Body of pancreas (tissue), 4 donors: Measurements from ENCODE around the gene MRTFA.

Experiments used
- POLR2A ChIP-seq, 3 donors: fragments of 450-650 bp; IDR thresholded peaks; one replicate each; pipeline ENCODE4 v1.6.1; 2016; ENCODE audit warnings: antibody characterized with exemption in 3 of 3, mild to moderate bottlenecking in 2 of 3
- TF ChIP-seq, protein P1 (sequence below), 7 experiments: fragments of 450-650 bp in 4 of 7; fragments of 200-600 bp in 3 of 7; sonication (generic) in 3 of 7; IDR thresholded peaks; one replicate each; pipeline ENCODE4 v1.5.1; 2016 to 2019; ENCODE audit warnings: antibody characterized with exemption in 7 of 7

- TF ChIP-seq, protein P1, sequence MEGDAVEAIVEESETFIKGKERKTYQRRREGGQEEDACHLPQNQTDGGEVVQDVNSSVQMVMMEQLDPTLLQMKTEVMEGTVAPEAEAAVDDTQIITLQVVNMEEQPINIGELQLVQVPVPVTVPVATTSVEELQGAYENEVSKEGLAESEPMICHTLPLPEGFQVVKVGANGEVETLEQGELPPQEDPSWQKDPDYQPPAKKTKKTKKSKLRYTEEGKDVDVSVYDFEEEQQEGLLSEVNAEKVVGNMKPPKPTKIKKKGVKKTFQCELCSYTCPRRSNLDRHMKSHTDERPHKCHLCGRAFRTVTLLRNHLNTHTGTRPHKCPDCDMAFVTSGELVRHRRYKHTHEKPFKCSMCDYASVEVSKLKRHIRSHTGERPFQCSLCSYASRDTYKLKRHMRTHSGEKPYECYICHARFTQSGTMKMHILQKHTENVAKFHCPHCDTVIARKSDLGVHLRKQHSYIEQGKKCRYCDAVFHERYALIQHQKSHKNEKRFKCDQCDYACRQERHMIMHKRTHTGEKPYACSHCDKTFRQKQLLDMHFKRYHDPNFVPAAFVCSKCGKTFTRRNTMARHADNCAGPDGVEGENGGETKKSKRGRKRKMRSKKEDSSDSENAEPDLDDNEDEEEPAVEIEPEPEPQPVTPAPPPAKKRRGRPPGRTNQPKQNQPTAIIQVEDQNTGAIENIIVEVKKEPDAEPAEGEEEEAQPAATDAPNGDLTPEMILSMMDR (IDR thresholded peaks at IDR 0.05): peak in 3 of 7 experiments; percentile 5 to 24 (median 6)
- TF ChIP-seq POLR2A (IDR thresholded peaks at IDR 0.05): peak; percentile 75 to 87 (median 79)
Observed at GRCh38 chr22:40651563-40652501, 15.3 kb upstream of the MRTFA start.
